Measurements from ENCODE around the gene PLPP1.

PLPP1 gene

DNA sequence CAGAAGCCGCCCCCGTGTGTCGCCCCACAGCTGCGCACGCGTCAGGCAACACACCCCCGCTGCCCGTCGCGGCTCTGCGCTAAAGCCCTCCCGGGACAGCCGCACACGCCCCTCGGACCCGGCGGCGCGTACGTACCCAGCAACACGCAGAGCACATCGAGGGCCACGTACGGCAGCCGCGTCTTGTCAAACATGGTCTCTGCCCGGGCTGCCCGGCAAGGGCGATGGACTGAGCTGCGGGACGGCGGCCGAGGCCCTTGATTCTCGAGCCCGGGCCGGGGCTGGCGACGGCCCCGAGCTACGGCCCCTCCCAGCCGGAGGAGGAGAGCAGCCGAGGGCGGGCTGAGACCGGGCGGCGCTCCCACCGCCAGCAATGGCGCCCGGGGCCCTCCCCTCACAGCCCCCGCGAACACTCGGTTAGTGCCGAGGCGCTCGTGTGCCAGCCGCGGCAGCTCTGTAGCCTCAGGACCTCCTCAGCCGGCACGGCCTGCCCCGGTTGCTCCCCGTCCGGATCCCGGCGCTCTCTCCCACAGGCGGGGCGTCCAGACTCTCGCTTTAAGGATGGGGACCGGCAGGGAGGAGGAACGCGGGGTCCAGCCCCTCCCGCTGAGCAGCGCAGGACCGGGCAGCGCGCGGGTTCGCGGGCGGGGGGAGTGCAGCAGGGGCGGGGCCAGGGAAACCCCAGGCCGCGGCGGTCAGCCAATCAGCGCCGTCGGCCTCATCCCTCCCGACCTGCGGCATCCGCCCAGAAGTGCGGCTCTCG is at the start of gene PLPP1:
Gene PLPP1, minus strand, starts transcription at position 529 of the 763 bp plus-strand sequence. Its CDS starts 335 bp downstream, at position 194.
- DNase-seq, result peak; percentile 80 to 83

DNA sequence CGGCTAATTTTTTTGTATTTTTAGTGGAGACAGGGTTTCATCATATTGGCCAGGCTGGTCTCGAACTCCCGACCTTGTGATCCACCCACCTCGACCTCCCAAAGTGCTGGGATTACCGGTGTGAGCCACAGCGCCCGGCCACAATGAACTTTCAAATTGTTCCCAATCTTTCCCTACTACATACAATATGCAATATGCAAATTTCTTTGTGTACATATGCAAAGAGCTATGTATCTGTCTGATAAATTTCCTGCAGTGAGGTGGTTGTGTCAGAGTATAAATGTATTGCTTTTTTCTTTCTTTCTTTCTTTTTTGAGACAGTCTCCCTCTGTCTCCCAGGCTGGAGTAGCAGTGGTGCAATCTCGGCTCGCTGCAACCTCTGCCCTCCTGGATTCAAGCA is 48.8 kb upstream of the PLPP1 start:
- DNase-seq, result no peak

DNA sequence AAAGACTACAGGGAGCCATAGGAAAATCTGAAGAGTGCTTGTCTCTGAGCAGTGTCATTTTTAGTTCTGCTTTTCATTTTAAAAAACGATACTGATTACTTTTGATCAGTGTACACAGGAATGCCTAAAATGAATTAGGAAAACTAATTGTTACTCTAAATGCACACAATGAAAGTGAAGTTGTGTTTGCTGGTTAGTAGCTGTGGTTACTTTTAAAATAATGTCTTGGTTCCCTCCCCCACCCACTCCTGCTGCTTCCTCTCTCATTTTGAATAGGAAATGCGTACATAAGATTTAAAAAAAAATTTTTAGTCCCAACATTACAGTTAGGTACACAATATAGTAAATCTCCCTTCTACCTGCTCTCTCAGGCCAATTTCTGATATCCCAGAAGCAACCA is 47.5 kb upstream of the PLPP1 start:
- DNase-seq, result no peak

DNA sequence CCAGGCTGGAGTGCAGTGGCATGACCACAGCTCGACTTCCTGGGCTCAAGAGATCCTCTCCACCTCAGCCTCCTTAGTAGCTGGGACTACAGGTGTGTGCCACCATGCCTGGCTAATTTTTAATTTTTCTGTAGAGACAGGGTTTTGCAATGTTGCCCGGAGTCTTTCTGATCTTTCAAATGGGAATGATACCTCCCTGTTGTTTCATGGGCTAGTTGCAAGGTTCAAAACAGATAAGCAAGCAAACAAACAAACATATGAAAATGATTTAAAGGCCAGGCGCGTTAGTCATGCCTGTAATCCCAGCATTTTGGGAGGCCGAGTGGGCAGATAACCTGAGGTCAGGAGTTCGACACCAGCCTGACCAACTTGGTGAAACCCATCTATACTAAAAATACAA is 45.3 kb upstream of the PLPP1 start:
- no peak for DNase-seq

DNA sequence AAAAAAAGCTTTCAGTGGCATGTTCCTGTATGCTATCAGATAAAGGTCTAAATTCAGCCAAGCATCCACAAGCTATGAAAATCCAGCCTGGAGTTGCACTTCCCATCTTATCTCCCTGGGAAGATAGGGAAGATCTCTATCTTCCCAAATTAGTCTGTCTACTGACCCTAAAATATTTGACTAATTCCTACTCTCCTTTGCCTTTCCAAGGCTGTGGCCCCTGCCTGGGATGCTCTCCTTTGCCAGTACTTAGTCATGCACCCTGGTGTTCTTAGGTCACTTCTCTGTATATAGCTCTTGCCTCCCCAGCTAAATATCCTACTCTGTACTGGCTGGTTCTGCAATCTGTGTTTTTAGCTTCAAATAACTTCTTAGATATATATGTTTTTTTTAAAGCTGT is 44.0 kb upstream of the PLPP1 start:
- no peak for DNase-seq

DNA sequence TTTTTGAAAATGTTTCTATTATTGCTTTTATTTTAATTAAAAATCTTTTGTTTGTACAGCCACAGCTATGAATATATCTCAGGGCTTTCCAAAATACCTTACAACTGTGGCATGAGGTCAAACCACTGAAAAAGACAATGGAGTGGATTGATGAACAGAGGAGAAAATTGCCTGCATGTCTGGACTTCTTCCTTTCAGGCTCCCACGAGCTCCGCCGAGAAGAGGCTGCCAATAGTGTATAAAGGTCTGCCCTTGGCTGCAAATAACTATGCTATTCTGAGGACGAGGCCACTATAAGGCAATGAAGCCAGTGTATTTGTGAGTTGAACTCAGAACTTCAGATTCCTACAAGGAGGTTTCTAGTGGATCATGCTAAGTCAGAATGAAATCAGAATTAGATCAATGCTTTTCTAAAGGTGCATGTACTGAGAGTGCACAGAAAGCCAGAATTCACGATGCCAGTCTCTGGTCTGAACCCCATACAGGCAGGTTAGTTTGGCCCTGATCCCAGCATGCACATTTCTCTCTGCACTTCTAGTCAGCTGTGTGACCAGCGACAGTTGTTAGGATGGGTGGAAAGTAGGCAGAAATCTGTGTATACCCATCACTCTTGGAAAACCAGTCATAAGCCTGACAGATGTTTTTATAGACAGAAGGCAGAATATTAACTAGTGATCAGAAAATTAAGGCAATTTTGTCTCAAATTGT is 42.7 kb upstream of the PLPP1 start:
- DNase-seq, result no peak

DNA sequence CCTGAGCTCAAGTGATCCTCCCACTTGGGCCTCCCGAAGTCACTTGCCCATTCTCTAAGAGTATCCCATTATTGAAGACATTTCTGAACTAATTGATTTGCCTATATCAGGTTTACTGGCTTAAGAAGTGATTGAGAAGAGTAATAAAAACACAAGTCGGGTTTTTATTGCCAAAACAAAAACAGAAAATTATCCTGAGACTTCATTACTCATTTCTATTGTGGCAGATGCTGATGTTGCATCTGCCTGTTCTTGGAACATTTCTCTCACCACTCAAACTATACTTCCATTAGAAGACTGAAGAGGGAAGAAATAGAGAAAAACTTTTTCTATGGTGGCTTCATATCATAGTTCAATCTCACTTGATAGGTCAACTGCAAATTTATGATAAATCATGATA is 41.9 kb upstream of the PLPP1 start:
- DNase-seq, result no peak

DNA sequence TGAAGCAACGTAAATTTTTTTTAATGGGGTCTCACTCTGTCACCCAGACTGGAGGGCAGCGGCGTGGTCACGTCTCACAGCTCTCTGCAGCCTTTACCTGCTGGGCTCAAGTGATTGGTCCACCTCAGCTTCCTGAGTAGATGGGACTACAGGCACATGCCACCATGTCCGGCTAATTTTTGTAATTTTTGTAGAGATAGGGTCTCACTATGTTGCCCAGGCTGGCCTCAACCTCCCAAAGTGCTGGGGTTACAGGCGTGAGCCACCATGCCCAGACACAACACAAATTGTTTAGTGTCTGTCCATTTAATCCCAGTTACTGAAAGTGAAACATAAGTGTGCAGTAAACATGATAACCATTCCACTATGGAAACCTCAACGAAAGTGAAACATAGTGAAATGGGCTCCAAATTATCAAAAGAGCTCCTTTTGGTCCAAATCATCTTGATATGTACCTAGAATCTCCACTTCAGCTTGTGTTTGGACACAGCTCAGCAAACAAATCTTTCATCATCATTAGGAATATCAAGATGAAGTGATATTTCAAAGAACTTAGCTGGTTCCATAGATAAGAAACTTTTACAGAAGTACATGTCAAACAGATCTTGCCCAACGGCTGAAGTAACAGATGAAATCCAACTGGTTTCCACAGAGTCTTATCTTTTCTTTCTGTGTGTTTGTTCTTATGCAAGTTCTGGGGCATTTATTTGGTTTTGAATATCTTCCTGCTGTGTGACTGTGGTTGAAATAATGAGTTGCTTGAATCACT is 41.2 kb upstream of the PLPP1 start:
- no peak for DNase-seq

DNA sequence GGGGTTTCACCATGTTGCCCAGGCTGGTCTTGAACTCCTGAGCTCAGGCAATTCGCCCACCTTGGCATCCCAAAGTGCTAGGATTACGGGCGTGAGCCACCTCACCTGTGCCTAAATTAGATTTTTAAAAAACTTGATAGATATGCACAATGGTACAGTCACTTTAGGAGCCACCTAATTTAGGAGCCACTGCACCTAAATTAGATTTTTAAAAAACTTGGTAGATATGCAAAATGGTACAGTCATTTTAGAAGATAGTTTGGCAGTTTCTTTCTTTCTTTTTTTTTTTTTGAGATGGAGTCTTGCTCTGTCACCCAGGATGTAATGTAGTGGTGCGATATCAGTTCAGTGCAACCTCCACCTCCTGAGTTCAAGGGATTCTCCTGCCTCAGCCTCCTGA is 37.8 kb upstream of the PLPP1 start:
- DNase-seq, result no peak

DNA sequence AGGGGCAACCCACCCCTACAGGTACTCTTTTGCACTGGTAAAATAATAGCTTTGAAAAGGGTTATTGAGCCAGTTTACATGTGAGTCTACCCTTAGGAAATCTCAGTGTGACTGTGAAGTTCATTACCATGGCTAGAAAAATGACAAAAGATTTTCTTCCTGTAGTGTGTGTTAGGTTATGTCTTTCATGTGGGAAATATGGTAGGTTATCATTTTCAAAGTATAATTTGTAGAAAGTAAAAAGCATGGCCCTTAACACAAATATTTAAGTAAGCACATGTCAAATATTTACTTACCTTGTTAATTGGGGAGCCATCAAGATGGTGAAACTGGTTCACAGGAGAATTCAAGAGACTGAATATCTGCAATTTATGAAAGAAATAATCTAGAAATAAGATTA is 37.3 kb upstream of the PLPP1 start:
- DNase-seq, result no peak

DNA sequence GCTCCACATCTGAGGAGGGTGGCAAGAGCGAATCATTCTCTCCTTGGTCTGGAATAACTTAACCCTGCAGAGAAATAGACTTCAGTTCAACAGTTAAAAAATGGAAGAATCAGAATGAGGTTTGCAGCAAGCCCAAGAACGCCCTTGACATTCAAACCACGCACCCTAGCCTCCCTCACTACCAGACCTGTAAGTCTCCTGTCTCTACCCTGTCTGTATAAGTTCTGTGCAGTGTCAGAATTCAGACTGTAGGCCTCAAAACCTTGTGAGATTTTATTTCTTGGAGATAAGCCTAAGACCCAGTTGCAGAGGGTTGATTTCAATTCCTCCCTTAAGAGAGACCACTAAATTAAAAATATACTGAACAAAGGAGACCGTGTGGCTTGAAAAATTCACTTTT is 35.8 kb upstream of the PLPP1 start:
- no peak for DNase-seq

DNA sequence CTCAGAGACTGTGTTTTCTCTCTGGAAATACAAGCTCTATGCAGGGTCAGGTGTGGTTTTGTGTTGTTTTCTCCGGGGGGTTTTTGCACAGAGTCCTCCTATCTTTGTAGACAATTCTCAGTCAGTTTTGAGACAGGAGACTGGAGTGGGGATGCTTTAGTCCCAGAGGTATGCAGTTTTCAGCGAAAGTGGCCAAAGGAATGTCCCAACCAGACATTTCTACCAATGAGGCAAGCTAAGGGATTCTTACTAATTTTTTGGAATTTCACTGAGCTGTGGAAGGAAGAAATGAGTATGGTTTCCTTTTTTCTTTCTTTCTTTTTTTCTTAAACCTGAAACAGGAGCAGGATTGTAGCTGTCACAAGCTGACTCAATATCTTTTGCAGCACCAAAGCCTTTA is 35.3 kb upstream of the PLPP1 start:
- no peak for DNase-seq

DNA sequence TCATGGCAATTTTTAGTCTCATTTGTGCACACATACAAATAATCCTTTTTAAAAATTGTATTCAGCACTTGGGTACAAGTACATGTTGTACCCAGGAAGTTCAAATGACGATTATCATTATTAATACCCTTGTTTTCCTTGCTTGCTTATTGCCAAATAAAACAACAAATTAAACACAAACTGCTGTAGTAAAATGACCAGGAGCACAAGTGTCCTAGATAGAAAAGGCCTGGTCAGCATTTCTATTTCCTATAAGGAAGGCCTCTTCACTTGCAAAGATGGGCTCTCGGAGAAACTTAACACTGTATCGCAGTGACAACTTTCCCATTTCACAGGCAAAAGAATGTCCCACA is 34.7 kb upstream of the PLPP1 start:
- DNase-seq, result no peak

DNA sequence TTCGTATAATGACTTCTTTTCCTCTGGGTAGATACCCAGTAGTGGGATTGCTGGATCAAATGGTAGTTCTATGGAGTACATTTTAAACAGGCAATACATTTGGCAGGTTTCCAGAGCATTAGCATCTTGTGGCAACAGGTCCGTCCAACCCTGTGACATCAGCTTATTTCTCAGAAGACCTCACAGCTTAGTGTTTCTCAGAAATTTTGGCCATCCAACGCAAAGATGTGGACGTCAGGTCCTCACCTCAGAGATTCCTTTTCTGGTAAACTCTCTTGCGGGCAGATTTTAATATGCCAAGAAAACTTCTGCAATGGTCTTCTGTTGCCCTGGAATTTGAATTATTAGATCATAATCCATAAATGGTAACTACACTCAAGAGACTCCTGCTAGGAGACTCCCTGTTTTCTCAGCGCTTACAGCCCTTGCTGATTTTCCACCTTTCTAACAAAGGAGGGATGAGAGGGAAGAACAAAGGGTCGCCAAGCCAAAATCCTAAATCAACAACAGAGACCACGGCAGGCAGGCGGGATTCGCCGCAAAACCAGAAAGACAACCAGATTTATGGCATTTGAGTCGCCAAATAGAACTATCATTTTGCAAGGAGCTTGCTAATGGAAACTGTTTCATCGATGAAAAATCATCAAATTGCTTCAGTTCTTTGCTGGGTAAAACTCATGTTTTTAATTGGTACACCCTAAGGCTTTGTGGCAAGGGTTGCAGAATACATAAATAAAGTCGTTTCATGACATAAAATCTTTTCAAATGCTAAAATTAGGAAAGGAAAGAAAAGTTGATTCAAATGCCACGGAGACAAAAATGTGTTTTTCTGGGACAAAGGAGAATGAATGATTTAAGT is 34.1 kb upstream of the PLPP1 start:
- no peak for DNase-seq

DNA sequence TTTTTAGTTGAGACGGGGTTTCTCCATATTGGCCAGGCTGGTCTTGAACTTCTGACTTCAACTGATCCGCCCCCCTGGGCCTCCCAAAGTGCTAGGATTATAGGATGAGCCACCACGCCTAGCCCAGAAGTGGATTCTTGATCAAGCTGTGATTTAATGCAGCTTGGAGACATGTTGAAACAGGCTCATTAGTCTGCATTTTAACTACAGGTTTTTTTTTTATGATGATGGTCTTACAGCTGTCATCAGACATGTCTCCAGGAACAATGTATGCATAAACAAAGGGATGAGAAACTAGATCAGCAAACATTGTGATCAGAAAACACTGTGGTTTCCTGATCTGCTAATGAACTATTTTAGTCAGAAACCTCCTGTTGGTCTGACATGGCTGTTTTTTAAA is 30.0 kb upstream of the PLPP1 start:
- no peak for DNase-seq

DNA sequence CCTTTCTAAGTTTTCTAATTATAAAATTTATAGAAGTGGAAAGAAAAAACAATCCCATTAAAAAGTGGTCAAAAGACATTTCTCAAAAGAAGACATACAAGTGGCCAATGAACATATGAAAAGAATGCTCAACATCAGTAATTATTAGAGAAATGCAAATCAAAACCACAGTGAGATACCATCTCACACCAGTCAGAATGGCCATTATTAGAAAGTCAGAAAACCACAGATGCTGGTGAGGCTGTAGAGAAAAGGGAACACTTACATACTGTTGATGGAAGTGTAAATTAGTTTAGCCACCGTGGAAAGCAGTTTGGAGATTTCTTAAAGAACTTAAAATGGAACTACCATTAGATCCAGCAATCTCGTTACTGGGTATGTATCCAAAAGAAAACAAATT is 23.7 kb upstream of the PLPP1 start:
- no peak for DNase-seq

DNA sequence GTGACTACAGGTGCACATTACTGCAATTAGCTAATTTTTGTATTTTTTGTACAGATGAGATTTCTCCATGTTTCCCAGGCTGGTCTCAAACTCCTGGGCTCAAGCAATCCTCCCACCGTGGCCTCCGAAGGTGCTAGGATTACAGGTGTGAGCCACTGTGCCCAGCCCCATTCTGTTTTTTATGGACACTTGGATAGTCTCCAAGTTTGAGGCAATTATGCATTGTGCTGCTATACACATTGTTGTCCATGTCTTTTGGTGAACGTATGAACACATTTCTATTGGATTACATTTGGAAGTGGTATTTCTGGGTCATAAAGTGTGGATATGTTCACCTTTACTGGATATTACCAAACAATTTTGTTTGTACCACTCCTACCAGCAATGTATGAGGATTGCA is 22.4 kb upstream of the PLPP1 start:
- DNase-seq, result no peak

DNA sequence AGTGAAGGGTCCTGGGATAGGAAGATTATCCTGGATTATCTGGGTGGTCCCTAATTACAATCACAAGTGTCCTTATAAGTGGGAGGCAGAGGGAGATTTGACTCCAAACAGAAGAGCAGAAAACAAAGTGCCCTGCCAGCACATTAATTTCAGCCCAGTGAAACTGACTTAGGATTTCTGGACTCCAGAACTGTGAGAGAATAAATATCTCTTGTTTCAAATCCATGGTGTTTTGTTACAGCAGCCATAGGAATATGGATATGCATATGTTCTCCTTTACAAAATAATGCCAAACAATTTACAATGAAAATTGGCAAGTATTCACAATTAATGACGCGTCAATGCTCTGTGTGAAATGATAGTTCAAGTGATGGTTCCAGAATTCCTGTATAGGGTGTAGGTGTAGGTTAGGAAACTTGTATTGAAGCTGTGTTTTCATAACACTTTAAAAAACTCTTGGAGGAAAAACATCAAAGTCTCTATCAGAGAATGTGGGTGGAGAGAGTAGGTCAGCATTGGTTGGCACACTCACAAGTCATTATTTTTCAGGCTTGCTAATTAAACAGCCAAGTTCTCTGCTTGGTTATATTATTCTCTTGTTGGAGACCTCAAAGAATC is 19.9 kb upstream of the PLPP1 start:
- DNase-seq, result no peak

DNA sequence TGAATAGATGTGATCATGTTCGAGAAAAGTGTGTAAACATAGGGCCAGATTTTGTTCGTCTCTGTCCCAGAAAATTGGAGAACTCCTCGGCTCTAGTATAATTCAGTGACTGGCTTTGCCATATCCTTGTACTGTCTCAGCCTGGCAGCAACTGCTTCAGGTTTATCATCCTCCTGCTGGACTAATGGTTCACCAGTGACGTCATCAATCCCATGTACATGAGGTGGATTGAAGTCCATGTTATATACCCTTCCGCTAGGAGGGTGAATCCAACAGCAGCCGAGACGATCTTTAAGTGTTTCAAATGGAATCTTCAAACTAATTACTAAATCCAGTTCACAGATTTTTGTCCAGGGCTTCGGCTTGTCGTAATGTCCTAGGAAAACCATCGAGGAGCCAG is 17.1 kb upstream of the PLPP1 start:
- no peak for DNase-seq

DNA sequence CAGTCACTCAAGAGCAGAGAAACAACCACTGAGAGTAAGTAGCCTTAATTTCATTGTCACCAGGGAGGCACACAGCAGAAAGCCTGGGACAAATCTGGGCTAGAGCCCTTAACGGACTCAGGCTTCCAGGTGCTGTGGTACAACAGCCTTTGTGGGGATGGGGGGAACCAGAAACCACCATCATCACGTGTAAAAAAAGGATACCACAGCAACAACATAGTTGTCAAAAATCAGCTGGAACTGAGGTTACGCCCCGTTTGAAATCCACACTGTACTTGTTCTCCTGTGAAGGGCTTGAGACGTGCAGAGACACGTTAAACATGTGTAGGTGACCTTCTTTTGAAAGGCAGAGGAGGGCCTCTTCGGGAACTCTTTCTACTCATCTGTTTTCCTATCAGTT is 16.6 kb upstream of the PLPP1 start:
- DNase-seq, result no peak

DNA sequence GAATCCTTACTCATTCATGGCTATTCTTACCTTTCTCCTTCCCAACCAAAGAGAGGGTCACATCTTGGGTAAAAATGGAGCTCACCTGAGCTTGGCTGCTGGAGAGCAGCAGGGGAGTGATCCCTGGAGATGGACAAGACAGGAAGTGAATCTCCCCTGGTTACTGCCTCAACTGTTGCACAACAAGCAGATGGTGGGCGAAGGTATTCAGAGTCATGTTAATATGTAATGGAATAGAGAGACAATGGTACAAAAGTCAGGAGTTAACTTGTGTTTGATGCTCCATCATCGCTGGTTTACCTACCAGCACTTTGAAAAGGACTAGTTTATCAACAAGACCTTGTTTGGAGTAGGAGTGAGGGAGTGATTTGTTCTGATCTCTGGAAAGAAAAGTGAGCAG is 13.0 kb upstream of the PLPP1 start:
- DNase-seq, result no peak

DNA sequence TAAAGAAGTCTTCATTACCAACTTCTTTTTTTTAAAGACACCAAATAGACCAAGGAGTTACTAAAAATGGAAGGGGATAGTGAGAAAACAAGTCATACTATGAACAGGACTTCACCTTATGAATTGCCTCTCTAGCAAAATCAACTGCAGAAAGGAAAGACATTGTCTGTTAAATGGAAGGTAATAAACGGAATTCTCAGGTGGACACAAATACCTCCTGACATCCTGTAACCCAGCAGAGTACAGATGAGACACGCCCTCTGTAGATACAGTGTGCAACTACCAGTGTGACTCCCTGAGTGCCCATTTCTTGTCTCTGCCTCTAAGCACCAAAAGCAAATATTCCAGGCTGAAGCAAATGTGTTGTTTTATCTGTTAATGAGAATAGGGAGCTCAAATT is 12.2 kb upstream of the PLPP1 start:
- DNase-seq, result no peak

DNA sequence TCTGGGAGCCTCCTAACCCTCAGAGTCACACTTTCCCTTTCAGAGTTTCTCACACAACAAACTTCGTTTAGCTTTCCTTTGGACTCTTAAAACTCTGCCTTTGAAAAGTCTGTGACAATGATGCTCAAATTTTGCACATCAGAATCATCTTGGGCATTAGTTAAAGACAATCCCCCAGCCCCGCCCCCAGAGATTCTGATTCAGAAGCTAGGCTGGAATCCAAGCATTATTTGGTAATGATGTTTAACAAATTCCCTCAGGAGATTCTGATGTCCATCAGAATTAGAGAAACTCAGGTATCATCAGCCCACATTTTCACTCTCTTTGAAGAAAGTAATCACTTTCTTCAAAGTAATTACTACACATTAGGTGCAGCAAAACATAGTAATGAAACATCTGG is 9.6 kb upstream of the PLPP1 start:
- DNase-seq, result no peak
